ENCODE results near the gene NUMB.

Gene NUMB

GRCh38 chr14:73455294-73455693, 3.1 kb downstream of the NUMB start:
- Histone ChIP-seq H3K27me3 (ENCODE audit: insufficient read depth, low read length) (no peaks in the 10 kb centered on the region), H3K18ac (ENCODE audit: low read length) (no peak overlapping the region), H2AK5ac (ENCODE audit: low read length) (no peak overlapping the region), H3K9ac (ENCODE audit: low read length) (no peak overlapping the region), H2AFZ (ENCODE audit: insufficient read depth, low read length, poor library complexity) (no peak overlapping the region), H3K4me2 (ENCODE audit: low read length) (no peak overlapping the region), H4K8ac (ENCODE audit: low read depth, low read length) (no peak overlapping the region), H3K4ac (ENCODE audit: low read depth, low read length) (no peak overlapping the region), H4K91ac (ENCODE audit: low read depth, low read length) (no peak overlapping the region), H3K23ac (ENCODE audit: low read length) (no peak overlapping the region), H3K36me3 (ENCODE audit: control insufficient read depth in 1 of 2, insufficient read depth in 2 of 2, low read length in 2 of 2) (peaks cover 2 to 3% of the 10 kb centered on the region in 2 experiments), H3K79me2 (ENCODE audit: control insufficient read depth, insufficient read depth, low read length, poor library complexity) (peaks cover 12% of the 10 kb centered on the region), H3K9me3 (ENCODE audit: insufficient read depth, low read depth, low read length) (no peaks in the 10 kb centered on the region), H2BK5ac (ENCODE audit: low read depth, low read length, poor library complexity) (no peak overlapping the region), H2BK120ac (ENCODE audit: insufficient read depth, low read length, poor library complexity) (no peak overlapping the region), H3K4me3 (ENCODE audit: low read depth, low read length) (no peak overlapping the region), H4K12ac (ENCODE audit: low read depth, low read length) (no peak overlapping the region), H2BK12ac (ENCODE audit: low read length) (no peak overlapping the region), H3K14ac (ENCODE audit: low read length) (no peak overlapping the region), H3K4me1 (ENCODE audit: control insufficient read depth in 1 of 2, insufficient read depth in 2 of 2, low read length in 2 of 2) (no peaks in the 10 kb centered on the region), H3K27ac (ENCODE audit: low read depth, low read length) (no peak overlapping the region), H3K79me1 (ENCODE audit: low read length) (peaks cover 9% of the 10 kb centered on the region)
- no peak for DNase-seq
- 100% methylated on average over 1 of the region's 2 CpGs for WGBS (ENCODE audit: extremely low coverage, insufficient coverage, insufficient read length)

- Histone ChIP-seq H3K27me3 (ENCODE audit: insufficient read depth, low read length) (no peaks in the 10 kb centered on the region), H4K8ac (ENCODE audit: low read depth, low read length) (no peak overlapping the region), H2AFZ (ENCODE audit: insufficient read depth, low read length, poor library complexity) (no peak overlapping the region), H3K4me1 (ENCODE audit: control insufficient read depth in 1 of 2, insufficient read depth in 2 of 2, low read length in 2 of 2) (no peaks in the 10 kb centered on the region), H3K23ac (ENCODE audit: low read length) (no peak overlapping the region), H4K12ac (ENCODE audit: low read depth, low read length) (no peak overlapping the region), H3K14ac (ENCODE audit: low read length) (no peak overlapping the region), H3K36me3 (ENCODE audit: control insufficient read depth in 1 of 2, insufficient read depth in 2 of 2, low read length in 2 of 2) (peaks cover 2 to 3% of the 10 kb centered on the region in 2 experiments), H3K18ac (ENCODE audit: low read length) (no peak overlapping the region), H3K79me1 (ENCODE audit: low read length) (peaks cover 2% of the 10 kb centered on the region), H3K9me3 (ENCODE audit: insufficient read depth, low read depth, low read length) (no peaks in the 10 kb centered on the region), H3K9ac (ENCODE audit: low read length) (no peak overlapping the region), H4K91ac (ENCODE audit: low read depth, low read length) (no peak overlapping the region), H2BK12ac (ENCODE audit: low read length) (no peak overlapping the region), H2AK5ac (ENCODE audit: low read length) (no peak overlapping the region), H3K4ac (ENCODE audit: low read depth, low read length) (peak overlapping the region; percentile 59), H3K4me3 (ENCODE audit: low read depth, low read length) (no peak overlapping the region), H2BK5ac (ENCODE audit: low read depth, low read length, poor library complexity) (no peak overlapping the region), H2BK120ac (ENCODE audit: insufficient read depth, low read length, poor library complexity) (no peak overlapping the region), H3K4me2 (ENCODE audit: low read length) (no peak overlapping the region), H3K27ac (ENCODE audit: low read depth, low read length) (no peak overlapping the region), H3K79me2 (ENCODE audit: control insufficient read depth, insufficient read depth, low read length, poor library complexity) (peaks cover 7% of the 10 kb centered on the region)
- no CpG with 5 or more reads among the region's 11 CpGs for WGBS (ENCODE audit: extremely low coverage, insufficient coverage, insufficient read length)
- no peak for DNase-seq
Observed at GRCh38 chr14:73452341-73453186, 5.8 kb downstream of the NUMB start.

- Histone ChIP-seq H3K79me2 (ENCODE audit: control insufficient read depth, insufficient read depth, low read length, poor library complexity) (peaks cover 5% of the 10 kb centered on the region), H2BK5ac (ENCODE audit: low read depth, low read length, poor library complexity) (no peak overlapping the region), H3K14ac (ENCODE audit: low read length) (no peak overlapping the region), H3K4me3 (ENCODE audit: low read depth, low read length) (no peak overlapping the region), H3K27me3 (ENCODE audit: insufficient read depth, low read length) (no peaks in the 10 kb centered on the region), H3K27ac (ENCODE audit: low read depth, low read length) (no peak overlapping the region), H2AK5ac (ENCODE audit: low read length) (no peak overlapping the region), H3K18ac (ENCODE audit: low read length) (no peak overlapping the region), H3K4me1 (ENCODE audit: control insufficient read depth in 1 of 2, insufficient read depth in 2 of 2, low read length in 2 of 2) (no peaks in the 10 kb centered on the region), H2BK12ac (ENCODE audit: low read length) (no peak overlapping the region), H4K91ac (ENCODE audit: low read depth, low read length) (no peak overlapping the region), H3K4me2 (ENCODE audit: low read length) (no peak overlapping the region), H3K9me3 (ENCODE audit: insufficient read depth, low read depth, low read length) (no peaks in the 10 kb centered on the region), H2BK120ac (ENCODE audit: insufficient read depth, low read length, poor library complexity) (no peak overlapping the region), H4K8ac (ENCODE audit: low read depth, low read length) (no peak overlapping the region), H4K12ac (ENCODE audit: low read depth, low read length) (no peak overlapping the region), H3K4ac (ENCODE audit: low read depth, low read length) (no peak overlapping the region), H3K36me3 (ENCODE audit: control insufficient read depth in 1 of 2, insufficient read depth in 2 of 2, low read length in 2 of 2) (no peaks in the 10 kb centered on the region), H3K79me1 (ENCODE audit: low read length) (no peaks in the 10 kb centered on the region), H3K23ac (ENCODE audit: low read length) (no peak overlapping the region), H2AFZ (ENCODE audit: insufficient read depth, low read length, poor library complexity) (no peak overlapping the region), H3K9ac (ENCODE audit: low read length) (no peak overlapping the region)
- WGBS (ENCODE audit: extremely low coverage, insufficient coverage, insufficient read length) = no CpG with 5 or more reads among the region's 11 CpGs
- no peak for DNase-seq
Observed at GRCh38 chr14:73443758-73444157, 14.6 kb downstream of the NUMB start.

- WGBS (ENCODE audit: extremely low coverage, insufficient coverage, insufficient read length) = no CpG with 5 or more reads among the region's 7 CpGs
- Histone ChIP-seq H3K18ac (ENCODE audit: low read length) (no peak overlapping the region), H2AFZ (ENCODE audit: insufficient read depth, low read length, poor library complexity) (no peak overlapping the region), H3K4me2 (ENCODE audit: low read length) (no peak overlapping the region), H3K79me2 (ENCODE audit: control insufficient read depth, insufficient read depth, low read length, poor library complexity) (peaks cover 1% of the 10 kb centered on the region), H4K12ac (ENCODE audit: low read depth, low read length) (no peak overlapping the region), H2AK5ac (ENCODE audit: low read length) (no peak overlapping the region), H3K9me3 (ENCODE audit: insufficient read depth, low read depth, low read length) (no peaks in the 10 kb centered on the region), H3K4me3 (ENCODE audit: low read depth, low read length) (no peak overlapping the region), H3K9ac (ENCODE audit: low read length) (no peak overlapping the region), H3K4ac (ENCODE audit: low read depth, low read length) (peak overlapping the region; percentile 27), H4K8ac (ENCODE audit: low read depth, low read length) (no peak overlapping the region), H3K4me1 (ENCODE audit: control insufficient read depth in 1 of 2, insufficient read depth in 2 of 2, low read length in 2 of 2) (no peaks in the 10 kb centered on the region), H3K23ac (ENCODE audit: low read length) (no peak overlapping the region), H3K27ac (ENCODE audit: low read depth, low read length) (no peak overlapping the region), H3K79me1 (ENCODE audit: low read length) (no peaks in the 10 kb centered on the region), H2BK12ac (ENCODE audit: low read length) (no peak overlapping the region), H2BK120ac (ENCODE audit: insufficient read depth, low read length, poor library complexity) (no peak overlapping the region), H4K91ac (ENCODE audit: low read depth, low read length) (no peak overlapping the region), H3K14ac (ENCODE audit: low read length) (no peak overlapping the region), H3K36me3 (ENCODE audit: control insufficient read depth in 1 of 2, insufficient read depth in 2 of 2, low read length in 2 of 2) (no peaks in the 10 kb centered on the region), H3K27me3 (ENCODE audit: insufficient read depth, low read length) (no peaks in the 10 kb centered on the region), H2BK5ac (ENCODE audit: low read depth, low read length, poor library complexity) (no peak overlapping the region)
- no peak for DNase-seq
Observed at GRCh38 chr14:73441286-73441685, 17.1 kb downstream of the NUMB start.
